RWPE2 (cell line): ENCODE results near the gene EFR3B.

Experiments used
- ATAC-seq: fragments of 200-7000 bp; cut with Tn5 transposase; 3 replicates; pipeline ENCODE4 v1.9.1; 2021; ENCODE audit warnings: low read depth
- DNase-seq: peaks from one replicate; pipeline ENCODE4 v3.0.0-alpha.2; 2020; ENCODE audit warnings: low spot score
- H3K27ac ChIP-seq: fragments of 450-650 bp; 2 replicates; pipeline ENCODE4 v1.5.1; 2017; ENCODE audit warnings: mild to moderate bottlenecking; ENCODE audit not compliant: poor library complexity, severe bottlenecking
- H3K27me3 ChIP-seq: fragments of 250-450 bp; sonication (Bioruptor Pico); 2 replicates; pipeline ENCODE4 v1.5.1; 2021; ENCODE audit warnings: mild to moderate bottlenecking, moderate library complexity; ENCODE audit not compliant: insufficient read depth, poor library complexity, severe bottlenecking
- H3K36me3 ChIP-seq: fragments of 250-450 bp; sonication (Bioruptor Pico); 2 replicates; pipeline ENCODE4 v1.5.1; 2020; ENCODE audit warnings: low read depth, mild to moderate bottlenecking, moderate library complexity
- H3K4me1 ChIP-seq: fragments of 250-450 bp; sonication (Bioruptor Pico); 2 replicates; pipeline ENCODE4 v1.5.1; 2021; ENCODE audit warnings: mild to moderate bottlenecking, moderate library complexity; ENCODE audit not compliant: insufficient read depth, poor library complexity, severe bottlenecking
- H3K4me3 ChIP-seq: fragments of 250-450 bp; sonication (Bioruptor Pico); 2 replicates; pipeline ENCODE4 v1.5.1; 2021; ENCODE audit warnings: mild to moderate bottlenecking, moderate library complexity; ENCODE audit not compliant: severe bottlenecking
- H3K9me3 ChIP-seq: fragments of 250-450 bp; sonication (Bioruptor Pico); 2 replicates; pipeline ENCODE4 v1.5.1; 2021; ENCODE audit warnings: mild to moderate bottlenecking, moderate library complexity; ENCODE audit not compliant: severe bottlenecking
- TF ChIP-seq, protein P1 (sequence below): fragments of 450-650 bp; IDR thresholded peaks from one replicate; pipeline ENCODE4 v1.5.1; 2017; ENCODE audit warnings: mild to moderate bottlenecking, moderate library complexity; ENCODE audit not compliant: poor library complexity, severe bottlenecking

The EFR3B gene

DNA sequence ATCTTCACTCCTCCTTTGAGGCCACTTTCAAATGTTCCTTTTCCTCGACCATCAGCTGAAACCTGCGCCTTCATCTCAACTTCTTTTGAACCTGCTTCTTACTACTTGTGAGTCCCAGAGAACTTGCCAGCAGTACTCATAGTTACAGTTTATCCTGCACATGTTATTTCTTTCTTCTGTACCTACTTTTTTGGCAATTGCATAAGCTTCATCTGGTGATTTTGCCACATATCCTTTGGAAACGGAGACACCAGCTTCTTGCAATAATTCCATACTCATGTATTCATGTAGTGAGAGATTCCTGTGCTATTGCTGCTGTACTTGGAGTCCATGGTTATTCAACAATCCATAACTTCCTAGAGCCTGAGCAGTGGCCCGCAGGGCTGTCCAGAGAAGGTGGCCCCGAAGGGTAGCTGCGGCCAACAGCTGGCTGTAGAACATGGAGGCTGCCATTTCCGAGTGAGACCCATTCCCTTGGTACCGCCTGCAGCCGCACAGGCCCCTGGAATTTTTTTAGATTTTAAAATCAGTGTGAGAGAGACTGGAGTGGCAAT, 39.4 kb downstream of the EFR3B start:
- DNase-seq, result no peak

DNA sequence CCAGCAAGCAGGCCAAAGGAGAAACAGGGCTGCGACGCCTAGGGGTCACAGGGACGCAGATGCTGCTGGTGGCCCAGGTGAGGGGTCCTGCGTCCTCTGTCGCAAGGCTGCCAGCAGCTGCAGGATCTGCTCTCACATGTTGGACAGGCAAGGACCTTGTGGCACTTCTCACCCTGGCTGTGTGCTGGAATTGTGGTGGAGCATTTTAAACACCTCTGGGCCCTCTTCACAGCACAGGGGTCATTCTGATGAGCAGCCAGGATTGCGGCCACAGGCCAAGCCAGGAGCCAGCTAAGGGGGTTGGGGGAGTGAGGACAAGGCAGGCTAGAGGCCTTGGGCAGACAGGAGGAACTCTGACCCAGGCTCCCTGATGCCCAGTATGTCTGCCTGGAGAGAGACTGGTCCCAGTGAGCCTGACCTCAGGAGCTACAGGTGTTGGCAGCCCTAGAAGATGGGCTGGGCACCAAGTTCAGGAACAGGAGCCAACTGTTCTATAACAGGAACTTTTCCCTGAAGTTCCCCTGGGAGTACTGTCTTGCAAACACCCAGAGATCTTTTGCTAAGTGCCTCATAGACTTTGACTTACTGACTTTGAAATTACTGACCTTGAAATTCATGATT, 40.2 kb downstream of the EFR3B start:
- Histone ChIP-seq H3K36me3 (no peaks in the 10 kb centered on the region), H3K4me1 (peaks cover 4% of the 10 kb centered on the region), H3K27ac (no peak overlapping the region), H3K27me3 (peaks cover 43% of the 10 kb centered on the region), H3K9me3 (no peaks in the 10 kb centered on the region), H3K4me3 (no peak overlapping the region)
- ATAC-seq (no peak), DNase-seq (no peak)
- TF ChIP-seq, protein P1, sequence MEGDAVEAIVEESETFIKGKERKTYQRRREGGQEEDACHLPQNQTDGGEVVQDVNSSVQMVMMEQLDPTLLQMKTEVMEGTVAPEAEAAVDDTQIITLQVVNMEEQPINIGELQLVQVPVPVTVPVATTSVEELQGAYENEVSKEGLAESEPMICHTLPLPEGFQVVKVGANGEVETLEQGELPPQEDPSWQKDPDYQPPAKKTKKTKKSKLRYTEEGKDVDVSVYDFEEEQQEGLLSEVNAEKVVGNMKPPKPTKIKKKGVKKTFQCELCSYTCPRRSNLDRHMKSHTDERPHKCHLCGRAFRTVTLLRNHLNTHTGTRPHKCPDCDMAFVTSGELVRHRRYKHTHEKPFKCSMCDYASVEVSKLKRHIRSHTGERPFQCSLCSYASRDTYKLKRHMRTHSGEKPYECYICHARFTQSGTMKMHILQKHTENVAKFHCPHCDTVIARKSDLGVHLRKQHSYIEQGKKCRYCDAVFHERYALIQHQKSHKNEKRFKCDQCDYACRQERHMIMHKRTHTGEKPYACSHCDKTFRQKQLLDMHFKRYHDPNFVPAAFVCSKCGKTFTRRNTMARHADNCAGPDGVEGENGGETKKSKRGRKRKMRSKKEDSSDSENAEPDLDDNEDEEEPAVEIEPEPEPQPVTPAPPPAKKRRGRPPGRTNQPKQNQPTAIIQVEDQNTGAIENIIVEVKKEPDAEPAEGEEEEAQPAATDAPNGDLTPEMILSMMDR, result no peak

More for the DNA sequence above, 39.4 kb downstream of the EFR3B start:
- ATAC-seq, result no peak
- no peak overlapping the region for H3K27ac ChIP-seq
- no peak overlapping the region for H3K4me3 ChIP-seq
- H3K27me3 ChIP-seq, result peaks cover 51% of the 10 kb centered on the region
- peaks cover 4% of the 10 kb centered on the region for H3K4me1 ChIP-seq
- TF ChIP-seq, protein P1, result no peak
- H3K36me3 ChIP-seq, result no peaks in the 10 kb centered on the region
- H3K9me3 ChIP-seq, result no peaks in the 10 kb centered on the region

DNA sequence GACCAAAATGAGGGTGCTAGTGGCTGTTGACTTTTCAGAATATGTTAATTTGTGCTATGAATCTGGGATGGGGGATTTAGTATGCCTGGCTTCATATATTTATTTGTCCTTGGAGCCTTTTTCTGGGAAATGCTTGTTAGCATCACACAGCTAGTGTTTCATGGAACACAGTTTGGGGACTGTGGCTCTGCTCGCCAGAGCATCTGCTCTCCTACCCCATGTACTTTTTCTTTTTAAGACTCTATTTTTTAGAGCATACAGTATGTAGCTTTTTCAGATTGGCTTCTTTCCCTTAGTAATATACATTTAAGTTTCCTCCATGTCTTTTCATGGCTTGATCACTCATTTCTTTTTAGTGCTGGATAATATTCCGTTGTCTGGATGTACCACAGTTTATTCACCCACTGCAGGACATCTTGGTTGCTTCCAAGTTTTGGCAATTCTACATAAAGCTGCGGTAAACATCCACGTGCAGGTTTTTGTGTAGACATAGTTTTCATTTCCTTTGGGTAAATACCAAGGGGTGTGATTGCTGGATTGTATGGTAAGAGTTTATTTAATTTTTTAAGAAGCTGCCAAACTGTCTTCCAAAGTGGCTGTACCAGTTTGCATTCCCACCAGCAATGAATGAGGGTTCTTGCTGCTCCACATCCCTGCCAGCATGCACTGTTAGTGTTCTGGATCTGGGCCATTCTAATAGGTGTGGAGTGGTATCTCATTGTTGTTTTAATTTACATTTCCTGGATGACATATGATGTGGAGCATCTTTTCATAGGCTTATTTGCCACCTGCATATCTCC, 44.1 kb downstream of the EFR3B start:
- Histone ChIP-seq H3K4me1 (no peaks in the 10 kb centered on the region), H3K27me3 (peaks cover 27% of the 10 kb centered on the region), H3K27ac (no peak overlapping the region), H3K9me3 (no peaks in the 10 kb centered on the region), H3K4me3 (no peak overlapping the region), H3K36me3 (no peaks in the 10 kb centered on the region)
- ATAC-seq (no peak), DNase-seq (no peak)
- TF ChIP-seq, protein P1, result no peak

DNA sequence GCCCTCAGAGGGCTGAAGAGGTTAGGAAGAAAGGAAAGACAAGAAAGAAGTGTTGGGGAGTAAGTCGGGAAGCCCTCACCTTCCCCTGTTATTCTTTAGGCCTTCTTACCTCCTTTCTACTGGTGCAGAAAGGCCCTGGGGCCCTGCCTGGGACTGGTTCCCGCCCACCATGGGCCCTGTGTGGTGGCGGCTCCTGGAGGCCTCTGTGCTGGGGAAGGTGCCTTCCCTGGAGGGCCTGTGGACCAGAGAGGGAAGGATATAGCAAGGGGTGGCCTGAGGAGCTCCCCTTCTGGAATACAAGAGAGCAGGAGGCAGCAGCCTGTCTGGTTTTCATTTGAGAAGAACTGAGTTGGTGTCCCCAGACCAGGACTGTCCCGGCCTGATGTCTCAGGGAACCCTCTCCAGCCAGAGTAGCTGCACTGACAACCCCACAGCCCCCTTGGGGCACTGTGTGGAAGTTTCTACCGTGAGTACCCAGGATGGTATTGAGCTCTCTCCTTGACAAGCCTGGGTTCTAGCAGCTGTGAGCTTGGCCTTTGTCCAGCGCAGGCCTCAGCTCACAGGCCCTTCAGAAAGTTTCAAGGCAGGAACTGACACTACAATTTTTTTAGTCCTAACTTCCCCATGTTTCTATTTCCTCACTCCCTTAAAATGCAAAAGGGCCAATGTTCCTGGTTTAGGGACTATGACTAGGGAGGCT, 47.1 kb downstream of the EFR3B start:
- no peak for DNase-seq
- no peaks in the 10 kb centered on the region for H3K4me1 ChIP-seq
- TF ChIP-seq, protein P1, result no peak
- no peak overlapping the region for H3K4me3 ChIP-seq
- peaks cover 3% of the 10 kb centered on the region for H3K27me3 ChIP-seq
- no peak overlapping the region for H3K27ac ChIP-seq
- no peaks in the 10 kb centered on the region for H3K36me3 ChIP-seq
- H3K9me3 ChIP-seq, result no peaks in the 10 kb centered on the region
- ATAC-seq, result no peak
